GM18867 (cell line): Measurements from ENCODE around the gene ST3GAL4.

ENCODE experiments used
- ATAC-seq: cut with Tn5 transposase; IDR thresholded peaks from one replicate; pipeline ENCODE4 v1.9.1; 2021; ENCODE audit warnings: mild to moderate bottlenecking, moderate library complexity; ENCODE audit not compliant: unreplicated experiment

ST3GAL4 gene

GRCh38 chr11:126328938-126329643 is 26.4 kb upstream of the ST3GAL4 start:
- ATAC-seq, result no peak

- ATAC-seq, result no peak
Observed at GRCh38 chr11:126329644-126330211, 25.8 kb upstream of the ST3GAL4 start.

- no peak for ATAC-seq
Observed at GRCh38 chr11:126331286-126331685, 24.2 kb upstream of the ST3GAL4 start.

GRCh38 chr11:126332221-126332711 is 23.2 kb upstream of the ST3GAL4 start:
- ATAC-seq, result no peak

- ATAC-seq, result no peak
Observed at GRCh38 chr11:126333142-126333541, 22.3 kb upstream of the ST3GAL4 start.

- ATAC-seq, result no peak
Observed at GRCh38 chr11:126334659-126335462, 20.6 kb upstream of the ST3GAL4 start.

GRCh38 chr11:126335463-126335760 is 20.1 kb upstream of the ST3GAL4 start:
- ATAC-seq, result no peak

- ATAC-seq, result no peak
Observed at GRCh38 chr11:126336138-126336541, 19.3 kb upstream of the ST3GAL4 start.

GRCh38 chr11:126336671-126337101 is 18.8 kb upstream of the ST3GAL4 start:
- ATAC-seq, result no peak

- no peak for ATAC-seq
Observed at GRCh38 chr11:126337126-126337473, 18.4 kb upstream of the ST3GAL4 start.

GRCh38 chr11:126337474-126338241 is 17.8 kb upstream of the ST3GAL4 start:
- ATAC-seq, result no peak

- ATAC-seq, result no peak
Observed at GRCh38 chr11:126338346-126339055, 17.0 kb upstream of the ST3GAL4 start.

- ATAC-seq, result no peak
Observed at GRCh38 chr11:126339073-126339862, 16.2 kb upstream of the ST3GAL4 start.

- no peak for ATAC-seq
Observed at GRCh38 chr11:126339863-126340434, 15.5 kb upstream of the ST3GAL4 start.

- no peak for ATAC-seq
Observed at GRCh38 chr11:126340960-126341606, 14.4 kb upstream of the ST3GAL4 start.

GRCh38 chr11:126341760-126342161 is 13.7 kb upstream of the ST3GAL4 start:
- ATAC-seq, result no peak

GRCh38 chr11:126343051-126343450 is 12.4 kb upstream of the ST3GAL4 start:
- no peak for ATAC-seq

GRCh38 chr11:126344141-126345080 is 11.1 kb upstream of the ST3GAL4 start:
- no peak for ATAC-seq
